ENCODE data around the gene KLHDC3. TPM values are rescaled to one million over a fixed set of nuclear protein-coding genes. Genes with fewer than 3 reads are reported as not detected.
A peak's percentile ranks its signal among the peaks of the same experiment; 100 is the strongest.

Gene KLHDC3
- total and polyA plus RNA-seq, 9 of the 15 experiments (the other 6 are each of a cell fraction or from before 2014, with no cell fraction given): 4.5 to 171 (median 107) TPM

DNA sequence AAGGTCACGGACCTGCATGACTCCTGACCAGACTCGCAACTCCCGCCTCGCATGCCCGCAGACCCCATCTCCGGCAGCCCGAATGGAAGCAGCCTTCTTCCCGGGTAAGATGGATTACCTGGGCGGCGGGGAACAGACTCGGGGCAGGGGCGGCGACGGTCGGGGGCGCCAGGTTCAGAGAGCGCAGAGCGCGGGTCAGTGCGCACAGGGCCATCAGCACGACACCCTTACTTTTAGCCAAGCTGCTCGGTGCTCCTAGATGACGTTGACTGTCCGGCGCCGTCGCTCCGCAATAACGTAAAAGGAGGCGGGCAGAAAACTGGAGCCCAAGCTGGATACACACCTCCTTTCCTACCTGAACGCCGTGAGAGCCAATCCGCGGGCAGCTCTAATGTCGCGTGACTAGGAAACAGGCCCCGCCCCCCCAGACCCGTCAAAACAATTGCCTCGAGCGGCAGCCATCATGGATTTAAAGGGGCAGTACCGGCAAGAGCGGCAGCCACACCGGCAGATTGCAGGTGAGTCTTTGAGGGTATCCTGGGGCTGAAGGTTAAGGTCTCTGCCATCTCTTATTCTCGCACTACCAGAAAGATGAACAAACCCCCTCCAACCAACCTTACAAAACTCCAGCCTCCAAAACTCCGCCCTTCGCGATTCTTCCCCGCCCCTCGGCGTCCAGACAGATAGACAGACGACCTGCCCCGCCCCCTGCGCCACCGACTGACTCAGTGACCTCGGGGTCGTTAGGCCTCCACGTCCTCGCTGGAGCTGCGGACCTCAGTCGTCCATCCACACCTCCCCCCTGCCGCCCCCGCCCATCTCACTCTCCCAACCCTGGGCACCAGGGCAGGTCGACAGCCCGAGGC, 45.4 kb downstream of the KLHDC3 start, which contains the start of the genes KLC4 and MRPL2 (continued):
- TF ChIP-seq POLR2B (IDR thresholded peaks at IDR 0.05; ENCODE audit: low read depth, partially characterized antibody) (peak; percentile 94), ZNF232 (CRISPR knock-in tag; IDR thresholded peaks at IDR 0.05) (no peak), TRIM28 (IDR thresholded peaks at IDR 0.05) (no peak), HEY1 (CRISPR knock-in tag; IDR thresholded peaks at IDR 0.05; ENCODE audit: borderline replicate concordance) (no peak), HDGF (IDR thresholded peaks at IDR 0.05) (no peak), ZNF507 (tag; conservative IDR thresholded peaks at IDR 0.05) (no peak), ASH1L (IDR thresholded peaks at IDR 0.05; ENCODE audit: borderline replicate concordance, low read depth, partially characterized antibody) (no peak), CCAR2 (IDR thresholded peaks at IDR 0.05; ENCODE audit: low read depth, low read length) (no peak), ZNF184 (CRISPR knock-in tag; IDR thresholded peaks at IDR 0.05) (no peak), JUNB (CRISPR knock-in tag; conservative IDR thresholded peaks at IDR 0.05) (no peak; the same call in 1 of the 2 replicates), NR0B1 (IDR thresholded peaks at IDR 0.05; ENCODE audit: partially characterized antibody) (no peak), E2F3 (CRISPR knock-in tag; IDR thresholded peaks at IDR 0.05) (no peak), SP2 (IDR thresholded peaks at IDR 0.05; ENCODE audit: extremely low read depth, low read depth, low read length, poor library complexity, severe bottlenecking) (peak; percentile 26), ADNP (tag; IDR thresholded peaks at IDR 0.05) (no peak), RBM34 (IDR thresholded peaks at IDR 0.05; ENCODE audit: borderline replicate concordance, insufficient read depth, low read length) (no peak), ZNF589 (CRISPR knock-in tag; IDR thresholded peaks at IDR 0.05; ENCODE audit: low read depth) (no peak), RFX1 (IDR thresholded peaks at IDR 0.05) (no peak), BACH1 (tag; IDR thresholded peaks at IDR 0.05) (no peak), PKNOX1 (IDR thresholded peaks at IDR 0.05) (peak; percentile 96), HES1 (IDR thresholded peaks at IDR 0.05; ENCODE audit: low read depth) (no peak; the same call in 1 of the 2 replicates), ZZZ3 (IDR thresholded peaks at IDR 0.05) (no peak)
- TF ChIP-seq, protein P1, sequence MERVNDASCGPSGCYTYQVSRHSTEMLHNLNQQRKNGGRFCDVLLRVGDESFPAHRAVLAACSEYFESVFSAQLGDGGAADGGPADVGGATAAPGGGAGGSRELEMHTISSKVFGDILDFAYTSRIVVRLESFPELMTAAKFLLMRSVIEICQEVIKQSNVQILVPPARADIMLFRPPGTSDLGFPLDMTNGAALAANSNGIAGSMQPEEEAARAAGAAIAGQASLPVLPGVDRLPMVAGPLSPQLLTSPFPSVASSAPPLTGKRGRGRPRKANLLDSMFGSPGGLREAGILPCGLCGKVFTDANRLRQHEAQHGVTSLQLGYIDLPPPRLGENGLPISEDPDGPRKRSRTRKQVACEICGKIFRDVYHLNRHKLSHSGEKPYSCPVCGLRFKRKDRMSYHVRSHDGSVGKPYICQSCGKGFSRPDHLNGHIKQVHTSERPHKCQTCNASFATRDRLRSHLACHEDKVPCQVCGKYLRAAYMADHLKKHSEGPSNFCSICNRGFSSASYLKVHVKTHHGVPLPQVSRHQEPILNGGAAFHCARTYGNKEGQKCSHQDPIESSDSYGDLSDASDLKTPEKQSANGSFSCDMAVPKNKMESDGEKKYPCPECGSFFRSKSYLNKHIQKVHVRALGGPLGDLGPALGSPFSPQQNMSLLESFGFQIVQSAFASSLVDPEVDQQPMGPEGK (CRISPR knock-in tag; IDR thresholded peaks at IDR 0.05; ENCODE audit: borderline replicate concordance): no peak
- TF ChIP-seq, protein P2, sequence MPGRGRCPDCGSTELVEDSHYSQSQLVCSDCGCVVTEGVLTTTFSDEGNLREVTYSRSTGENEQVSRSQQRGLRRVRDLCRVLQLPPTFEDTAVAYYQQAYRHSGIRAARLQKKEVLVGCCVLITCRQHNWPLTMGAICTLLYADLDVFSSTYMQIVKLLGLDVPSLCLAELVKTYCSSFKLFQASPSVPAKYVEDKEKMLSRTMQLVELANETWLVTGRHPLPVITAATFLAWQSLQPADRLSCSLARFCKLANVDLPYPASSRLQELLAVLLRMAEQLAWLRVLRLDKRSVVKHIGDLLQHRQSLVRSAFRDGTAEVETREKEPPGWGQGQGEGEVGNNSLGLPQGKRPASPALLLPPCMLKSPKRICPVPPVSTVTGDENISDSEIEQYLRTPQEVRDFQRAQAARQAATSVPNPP (IDR thresholded peaks at IDR 0.05; ENCODE audit: borderline replicate concordance, insufficient read depth, insufficient read length): no peak
